Measurements from ENCODE around the gene FRZB. TPM values are rescaled to one million over a fixed set of nuclear protein-coding genes. Genes with fewer than 3 reads are reported as not detected.

The FRZB gene
- total and polyA plus RNA-seq, 2 of the 13 experiments (the other 11 are each of a cell fraction or from before 2014, with no cell fraction given) = 0.04 to 1.2 TPM

- Histone ChIP-seq H3K36me3 (replicated peaks in 1 of 2; ENCODE audit: control insufficient read depth in 1 of 2, insufficient read depth in 2 of 2, low read length in 2 of 2) (no peaks in the 10 kb centered on the region), H2AFZ (ENCODE audit: low read length) (no peak overlapping the region), H3K27ac (ENCODE audit: extremely low read length, insufficient read depth, low read length) (no peak overlapping the region), H3K4me1 (ENCODE audit: insufficient read depth, low read length) (peaks cover 25% of the 10 kb centered on the region), H3K9me3 (ENCODE audit: low read length) (no peaks in the 10 kb centered on the region), H3K4me3 (replicated peaks in 1 of 3; ENCODE audit: insufficient read depth in 1 of 3, low read depth in 2 of 3, low read length in 3 of 3) (no peak overlapping the region), H3K9ac (ENCODE audit: insufficient read depth, low read depth, low read length) (no peak overlapping the region), H3K27me3 (ENCODE audit: control insufficient read depth in 1 of 2, insufficient read depth in 2 of 2, low read length in 2 of 2) (no peaks in the 10 kb centered on the region), H4K20me1 (ENCODE audit: insufficient read depth, low read length) (no peaks in the 10 kb centered on the region), H3K4me2 (ENCODE audit: low read depth, low read length) (no peak overlapping the region), H3K79me2 (ENCODE audit: insufficient read depth, low read length) (no peaks in the 10 kb centered on the region)
- 91% methylated on average over 6 of the region's 6 CpGs for WGBS (ENCODE audit: low lambda C conversion rate)
- no peak for DNase-seq (ENCODE audit: low spot score)
- ChIA-PET POLR2A (no interaction called here), CTCF (ENCODE audit: low intra/inter-chr PET ratio, low total read pairs) (no interaction called here)
- BruUV-seq (replicated peaks) = no TSS peak
- FAIRE-seq = no peak
- intact Hi-C loops (cut with micrococcal nuclease; ENCODE audit: unreplicated experiment) = no loop called here
- ATAC-seq = no peak
- in situ Hi-C loops (cut with HindIII; ENCODE audit: extremely low pct_ligation_motif_present, low pct_unique_long_range_greater_than_20kb) = no loop called here
- TF ChIP-seq ZSCAN31 (CRISPR knock-in tag; IDR thresholded peaks at IDR 0.05; ENCODE audit: low read depth) = no peak
- TF ChIP-seq ZNF280D (CRISPR knock-in tag; IDR thresholded peaks at IDR 0.05) = no peak
- TF ChIP-seq ZMYM3 (CRISPR knock-in tag; IDR thresholded peaks at IDR 0.05) = no peak
- TF ChIP-seq SOX6 (IDR thresholded peaks at IDR 0.05) = no peak
- no peak for TF ChIP-seq SOX6 (CRISPR knock-in tag; IDR thresholded peaks at IDR 0.05)
- no peak for TF ChIP-seq KDM2A (CRISPR knock-in tag; IDR thresholded peaks at IDR 0.05; ENCODE audit: borderline replicate concordance, low read depth)
- TF ChIP-seq ZZZ3 (CRISPR knock-in tag; IDR thresholded peaks at IDR 0.05; ENCODE audit: borderline replicate concordance) = no peak
- no peak for TF ChIP-seq TFDP2 (CRISPR knock-in tag; IDR thresholded peaks at IDR 0.05)
- no peak for TF ChIP-seq ZNF687 (CRISPR knock-in tag; IDR thresholded peaks at IDR 0.05)
- TF ChIP-seq NFRKB (IDR thresholded peaks at IDR 0.05) = no peak
- TF ChIP-seq GFI1 (CRISPR knock-in tag; IDR thresholded peaks at IDR 0.05; ENCODE audit: borderline replicate concordance) = no peak
- TF ChIP-seq ZNF792 (CRISPR knock-in tag; IDR thresholded peaks at IDR 0.05) = no peak
- TF ChIP-seq JUNB (CRISPR knock-in tag; IDR thresholded peaks at IDR 0.05; ENCODE audit: borderline replicate concordance) = no peak
- TF ChIP-seq RFX1 (IDR thresholded peaks at IDR 0.05) = no peak
- no peak for TF ChIP-seq AGO1 (IDR thresholded peaks at IDR 0.05; ENCODE audit: low read depth, low read length, poor library complexity, severe bottlenecking)
- no peak for TF ChIP-seq BHLHE40 (IDR thresholded peaks at IDR 0.05; ENCODE audit: low read length)
- TF ChIP-seq ZBTB43 (CRISPR knock-in tag; conservative IDR thresholded peaks at IDR 0.05) = no peak
Measured at GRCh38 chr2:182895798-182896197, 29.4 kb upstream of the FRZB start.

Data from HepG2 (cell line).